Uterus (tissue), 4 donors: ENCODE data around the gene AGBL1. TPM values are rescaled to one million over a fixed set of nuclear protein-coding genes. Genes with fewer than 3 reads are reported as not detected.

ENCODE experiments used
- DNase-seq, 2 donors: peaks; one replicate each; pipeline ENCODE4 v3.0.0-alpha.2; 2019 to 2020
- H3K27ac ChIP-seq, 2 donors: fragments of 200-600 bp; sonication (generic); 1 replicate in 1 of 2; 2 replicates in 1 of 2; pipeline ENCODE4 v1.5.1; 2016 to 2018
- H3K27me3 ChIP-seq, 2 donors: fragments of 200-600 bp; sonication (generic); one replicate each; pipeline ENCODE4 v1.5.1; 2018 to 2019; ENCODE audit warnings: control low read depth in 1 of 2
- H3K36me3 ChIP-seq, 2 donors: fragments of 200-600 bp; sonication (generic); one replicate each; pipeline ENCODE4 v1.5.1; 2019; ENCODE audit warnings: control low read depth in 1 of 2
- H3K4me1 ChIP-seq, 2 donors: fragments of 200-600 bp; sonication (generic); one replicate each; pipeline ENCODE4 v1.5.1; 2018 to 2019; ENCODE audit warnings: control low read depth in 1 of 2
- H3K4me3 ChIP-seq, 2 donors: fragments of 200-600 bp; sonication (generic); 1 replicate in 1 of 2; 2 replicates in 1 of 2; pipeline ENCODE4 v1.5.1; 2018 to 2019; ENCODE audit warnings: mild to moderate bottlenecking in 1 of 2
- H3K9me3 ChIP-seq, 2 donors: fragments of 200-600 bp; sonication (generic); one replicate each; pipeline ENCODE4 v1.5.1; 2019; ENCODE audit warnings: control low read depth in 1 of 2
- POLR2A ChIP-seq, 2 donors: fragments of 450-650 bp; IDR thresholded peaks; one replicate each; pipeline ENCODE4 v1.6.1; 2016; ENCODE audit warnings: antibody characterized with exemption in 2 of 2, mild to moderate bottlenecking in 1 of 2, moderate library complexity in 1 of 2
- intact Hi-C: fragments of 100-400 bp; cut with DNase I; formaldehyde crosslinking; loops from one replicate; pipeline ENCODE4 v1.15.1; 2023; ENCODE audit warnings: low total_unique reads
- total RNA-seq, 4 donors: library from RNA; depleted of rRNA in 3 of 4; stranded (reverse); fragments of >200 nt in 3 of 4; gene quantifications; one replicate each; pipeline versions ENCODE4 v1.1.0 to v1.2.4, GENCODE V29; 2014 to 2023
- TF ChIP-seq, protein P1 (sequence below), 4 experiments: fragments of 200-600 bp in 2 of 4; fragments of 450-650 bp in 2 of 4; sonication (generic) in 2 of 4; IDR thresholded peaks; one replicate each; pipeline ENCODE4 v1.5.1; 2016 to 2019; ENCODE audit warnings: antibody characterized with exemption in 4 of 4, mild to moderate bottlenecking in 2 of 4, moderate library complexity in 1 of 4
- donor health status: DM: yes; HTN: yes; CAD: no.

AGBL1 gene
- total RNA-seq, 4 donors from 2014 or later = 0.07 TPM; not detected in 3

DNA sequence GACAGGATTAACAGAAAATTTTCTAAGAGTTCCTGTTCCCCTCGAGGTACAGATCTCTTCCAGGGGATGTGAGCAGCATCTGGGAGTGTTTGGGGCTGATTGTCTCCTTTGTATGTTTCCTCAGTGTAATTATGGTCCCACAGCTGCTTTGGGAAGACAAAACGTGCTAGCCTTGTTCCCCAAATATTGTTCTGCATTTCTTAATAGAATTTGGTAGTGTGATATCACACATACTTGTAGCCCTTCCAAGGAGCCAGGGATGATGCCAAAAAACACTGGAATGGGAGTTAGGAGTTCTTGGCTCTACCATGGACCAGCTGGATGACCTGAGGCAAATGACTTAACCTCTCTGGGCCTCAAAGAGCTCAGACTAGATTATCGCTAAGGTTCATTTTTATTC lies 19.0 kb upstream of the AGBL1 start:
- H3K36me3 ChIP-seq = no peaks in the 10 kb centered on the region
- no peak overlapping the region for H3K27ac ChIP-seq
- intact Hi-C loops = no loop called here
- no peaks in the 10 kb centered on the region for H3K27me3 ChIP-seq
- no peak for DNase-seq
- H3K9me3 ChIP-seq = no peaks in the 10 kb centered on the region
- H3K4me1 ChIP-seq = no peaks in the 10 kb centered on the region
- no peak overlapping the region for H3K4me3 ChIP-seq
- TF ChIP-seq POLR2A (IDR thresholded peaks at IDR 0.05) = no peak

DNA sequence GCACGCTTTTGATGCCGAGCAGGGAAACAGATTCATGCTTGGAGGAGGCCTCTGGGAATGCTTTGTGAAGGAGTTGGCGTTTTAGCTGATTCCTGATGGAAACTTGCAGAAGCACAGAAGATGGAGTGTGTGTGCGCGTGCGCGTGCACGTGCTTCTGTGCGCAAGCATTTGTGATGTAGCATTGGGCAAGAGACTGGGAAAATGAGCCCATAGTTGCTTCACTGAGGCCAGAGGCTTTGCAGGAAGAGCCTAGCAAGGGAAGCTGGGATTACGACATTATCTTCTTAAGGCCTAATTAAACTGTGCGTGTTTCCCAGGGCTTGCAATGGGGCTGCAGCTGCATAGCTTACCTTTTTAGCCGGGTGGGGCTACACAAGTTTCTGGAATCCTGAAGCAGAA lies 18.1 kb upstream of the AGBL1 start:
- Histone ChIP-seq H3K27ac (no peak overlapping the region), H3K27me3 (no peaks in the 10 kb centered on the region), H3K9me3 (no peaks in the 10 kb centered on the region), H3K4me1 (no peaks in the 10 kb centered on the region), H3K36me3 (no peaks in the 10 kb centered on the region), H3K4me3 (no peak overlapping the region)
- no peak for TF ChIP-seq POLR2A (IDR thresholded peaks at IDR 0.05)
- TF ChIP-seq, protein P1, sequence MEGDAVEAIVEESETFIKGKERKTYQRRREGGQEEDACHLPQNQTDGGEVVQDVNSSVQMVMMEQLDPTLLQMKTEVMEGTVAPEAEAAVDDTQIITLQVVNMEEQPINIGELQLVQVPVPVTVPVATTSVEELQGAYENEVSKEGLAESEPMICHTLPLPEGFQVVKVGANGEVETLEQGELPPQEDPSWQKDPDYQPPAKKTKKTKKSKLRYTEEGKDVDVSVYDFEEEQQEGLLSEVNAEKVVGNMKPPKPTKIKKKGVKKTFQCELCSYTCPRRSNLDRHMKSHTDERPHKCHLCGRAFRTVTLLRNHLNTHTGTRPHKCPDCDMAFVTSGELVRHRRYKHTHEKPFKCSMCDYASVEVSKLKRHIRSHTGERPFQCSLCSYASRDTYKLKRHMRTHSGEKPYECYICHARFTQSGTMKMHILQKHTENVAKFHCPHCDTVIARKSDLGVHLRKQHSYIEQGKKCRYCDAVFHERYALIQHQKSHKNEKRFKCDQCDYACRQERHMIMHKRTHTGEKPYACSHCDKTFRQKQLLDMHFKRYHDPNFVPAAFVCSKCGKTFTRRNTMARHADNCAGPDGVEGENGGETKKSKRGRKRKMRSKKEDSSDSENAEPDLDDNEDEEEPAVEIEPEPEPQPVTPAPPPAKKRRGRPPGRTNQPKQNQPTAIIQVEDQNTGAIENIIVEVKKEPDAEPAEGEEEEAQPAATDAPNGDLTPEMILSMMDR (IDR thresholded peaks at IDR 0.05) = no peak
- intact Hi-C loops = no loop called here
- DNase-seq = no peak

DNA sequence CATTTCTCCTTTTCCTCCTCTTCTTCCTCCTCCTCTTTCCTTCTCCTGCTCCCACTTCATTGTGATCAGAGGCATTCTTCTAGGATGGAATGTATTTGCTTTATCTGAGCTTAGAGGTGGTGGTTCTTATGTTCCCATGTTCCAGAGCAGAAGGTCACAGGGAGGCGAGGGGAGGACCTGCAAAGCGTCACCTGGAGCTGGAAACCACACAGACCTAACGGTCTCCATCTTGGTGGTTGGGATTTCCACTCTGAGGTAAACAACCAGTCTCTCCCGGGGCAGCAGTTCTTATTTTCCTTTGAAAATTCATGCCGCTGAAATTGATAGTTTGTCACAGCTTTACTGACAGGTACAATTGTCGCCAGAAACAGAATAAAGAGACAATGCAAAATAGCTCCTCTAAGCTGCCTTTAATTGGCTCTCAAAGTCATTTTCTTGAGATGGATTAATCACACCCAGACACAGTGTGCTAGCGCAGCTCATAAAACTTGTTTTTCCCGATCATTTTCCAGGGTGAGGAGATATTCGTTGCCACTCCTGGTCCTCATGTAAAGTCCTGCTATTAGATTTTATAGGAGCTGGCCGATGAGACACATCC lies 16.9 kb upstream of the AGBL1 start:
- Histone ChIP-seq H3K27me3 (no peaks in the 10 kb centered on the region), H3K27ac (no peak overlapping the region), H3K4me3 (no peak overlapping the region), H3K9me3 (no peaks in the 10 kb centered on the region), H3K36me3 (no peaks in the 10 kb centered on the region), H3K4me1 (no peaks in the 10 kb centered on the region)
- intact Hi-C loops = no loop called here
- TF ChIP-seq, protein P1 (IDR thresholded peaks at IDR 0.05) = no peak
- TF ChIP-seq POLR2A (IDR thresholded peaks at IDR 0.05) = no peak
- no peak for DNase-seq

DNA sequence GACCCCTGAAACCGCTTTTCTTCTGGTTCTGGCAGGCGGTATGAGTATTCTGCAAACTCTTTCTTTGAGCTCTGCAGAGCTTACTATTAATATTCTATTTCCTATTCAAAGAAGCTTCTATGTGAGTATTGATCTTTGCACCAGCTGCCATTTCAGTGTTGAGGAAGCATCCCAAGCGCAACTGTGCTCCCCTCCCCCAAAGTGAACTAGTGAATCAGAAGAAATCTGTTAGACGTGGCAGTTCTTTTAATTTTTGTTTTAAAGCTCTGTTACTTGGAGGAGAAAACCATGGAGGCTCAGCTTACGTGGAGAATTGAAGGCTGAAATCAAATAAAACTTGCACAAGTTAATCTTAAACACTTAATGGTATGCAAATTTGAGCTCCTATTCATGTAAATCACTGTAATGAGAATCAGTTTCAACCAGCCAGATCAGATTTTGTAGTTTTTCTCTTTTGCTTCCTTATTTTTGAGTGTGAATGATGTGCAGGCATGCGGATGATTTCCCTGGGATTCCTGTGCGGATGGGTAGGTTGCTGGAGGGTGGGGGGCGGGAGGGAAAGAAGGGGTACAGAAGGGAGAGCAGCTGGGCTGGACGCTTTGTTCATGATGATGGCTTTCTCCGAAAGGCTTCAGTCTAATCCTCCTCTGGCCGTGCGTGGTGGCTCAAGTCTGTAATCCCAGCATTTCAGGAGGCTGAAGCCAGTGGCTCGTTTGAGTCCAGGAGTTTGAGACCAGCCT lies 16.1 kb upstream of the AGBL1 start:
- Histone ChIP-seq H3K9me3 (no peaks in the 10 kb centered on the region), H3K36me3 (no peaks in the 10 kb centered on the region), H3K27ac (no peak overlapping the region), H3K4me1 (no peaks in the 10 kb centered on the region), H3K4me3 (no peak overlapping the region), H3K27me3 (no peaks in the 10 kb centered on the region)
- intact Hi-C loops = no loop called here
- TF ChIP-seq, protein P1 (IDR thresholded peaks at IDR 0.05) = no peak
- no peak for TF ChIP-seq POLR2A (IDR thresholded peaks at IDR 0.05)
- no peak for DNase-seq

DNA sequence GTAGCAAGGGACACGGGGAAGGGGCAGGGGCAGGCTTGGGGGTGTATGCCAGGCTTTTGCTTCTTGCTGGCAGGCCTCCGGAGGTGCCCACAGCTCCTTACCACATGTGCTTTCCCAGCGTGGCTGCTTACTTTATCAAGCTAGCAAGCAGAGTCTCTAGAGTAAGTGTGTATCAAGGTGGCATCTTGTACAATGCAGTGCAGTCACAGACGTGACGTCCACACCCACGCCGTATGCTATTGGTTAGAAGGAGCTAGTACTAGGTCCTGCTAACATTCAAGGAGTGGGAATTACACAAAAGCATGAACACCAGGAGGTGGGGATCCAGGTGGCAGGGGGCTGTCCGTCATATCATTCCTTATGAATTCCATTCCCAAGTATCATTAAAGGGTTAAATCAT lies 15.3 kb upstream of the AGBL1 start:
- no peak overlapping the region for H3K4me3 ChIP-seq
- no peaks in the 10 kb centered on the region for H3K4me1 ChIP-seq
- H3K36me3 ChIP-seq = no peaks in the 10 kb centered on the region
- H3K9me3 ChIP-seq = no peaks in the 10 kb centered on the region
- H3K27me3 ChIP-seq = no peaks in the 10 kb centered on the region
- no peak for DNase-seq
- no peak for TF ChIP-seq POLR2A (IDR thresholded peaks at IDR 0.05)
- TF ChIP-seq, protein P1 (IDR thresholded peaks at IDR 0.05) = no peak
- intact Hi-C loops = no loop called here
- no peak overlapping the region for H3K27ac ChIP-seq
